B cell (primary cell): Measurements from ENCODE around the gene SPCS2. TPM values are rescaled to one million over a fixed set of nuclear protein-coding genes. Genes with fewer than 3 reads are reported as not detected.

Source experiments
- ATAC-seq: fragments of 200-7000 bp; cut with Tn5 transposase; one replicate; pipeline ENCODE4 v1.10.0; 2021; ENCODE audit warnings: low read depth, mild to moderate bottlenecking, moderate number of reproducible peaks, moderate library complexity
- CTCF ChIA-PET: fragments of 350-600 bp; sonication (Branson Sonifier 250); formaldehyde crosslinking; loops from one replicate; lab custom pipeline; 2021; ENCODE audit warnings: antibody characterized with exemption, inconsistent platforms; lab: Charles Lee
- POLR2A ChIA-PET: fragments of 350-600 bp; sonication (Branson Sonifier 250); formaldehyde crosslinking; loops from one replicate; lab custom pipeline; 2021; ENCODE audit warnings: antibody characterized with exemption; lab: Charles Lee
- DNase-seq: peaks from one replicate; pipeline ENCODE4 v3.0.0; 2013
- H2AFZ ChIP-seq: 2 replicates; pipeline ENCODE4 v1.6.1; 2012; ENCODE audit warnings: mild to moderate bottlenecking, low read depth, low read length; ENCODE audit not compliant: insufficient read depth, poor library complexity, severe bottlenecking
- H3K27ac ChIP-seq, 2 donors: 1 replicate in 1 of 2; 2 replicates in 1 of 2; pipeline ENCODE4 v1.5.1; 2012 to 2013; ENCODE audit warnings: low read length in 2 of 2, mild to moderate bottlenecking in 2 of 2, moderate library complexity in 1 of 2
- H3K27me3 ChIP-seq, 4 experiments: fragments of 200-600 bp in 1 of 4; sonication (generic) in 1 of 4; replicated peaks in 1 of 4; 1 replicate in 2 of 4; 2 replicates in 2 of 4; pipeline versions ENCODE4 v1.6.1 to v1.7.0; 2013 to 2016; ENCODE audit warnings: low read length in 3 of 4, mild to moderate bottlenecking in 2 of 4, mixed read lengths in 1 of 4, moderate library complexity in 1 of 4; ENCODE audit not compliant: insufficient read depth in 4 of 4, control insufficient read depth in 3 of 4; ENCODE audit errors: control extremely low read depth in 1 of 4
- H3K36me3 ChIP-seq, 2 experiments: replicated peaks in 1 of 2; 1 replicate in 1 of 2; 2 replicates in 1 of 2; pipeline versions ENCODE4 v1.6.1 to v1.7.1; 2013; ENCODE audit warnings: low read length in 1 of 2; ENCODE audit not compliant: insufficient read depth in 2 of 2, control insufficient read depth in 1 of 2; ENCODE audit errors: control extremely low read depth in 1 of 2, extremely low read depth in 1 of 2
- H3K4me1 ChIP-seq, 2 donors: fragments of 200-600 bp in 1 of 2; sonication (generic) in 1 of 2; 1 replicate in 1 of 2; 2 replicates in 1 of 2; pipeline versions ENCODE4 v1.5.1 to v1.6.1; 2013 to 2017; ENCODE audit warnings: low read length in 2 of 2; ENCODE audit not compliant: control insufficient read depth in 2 of 2, insufficient read depth in 2 of 2
- H3K4me2 ChIP-seq: replicated peaks from 2 replicates; pipeline ENCODE3; 2012; ENCODE audit warnings: mild to moderate bottlenecking, low read depth, low read length; ENCODE audit not compliant: poor library complexity, severe bottlenecking
- H3K4me3 ChIP-seq, 5 experiments: fragments of 200-600 bp in 1 of 5; sonication (generic) in 1 of 5; 1 replicate in 3 of 5; 2 replicates in 2 of 5; pipeline versions ENCODE4 v1.5.1 to v1.7.0; 2011 to 2016; ENCODE audit warnings: low read length in 4 of 5, mild to moderate bottlenecking in 4 of 5, low read depth in 2 of 5, control low read depth in 1 of 5, moderate library complexity in 1 of 5; ENCODE audit not compliant: insufficient read depth in 1 of 5; ENCODE audit errors: control extremely low read depth in 1 of 5, extremely low read depth in 1 of 5
- H3K79me2 ChIP-seq: fragments of 200-600 bp; sonication (generic); one replicate; pipeline ENCODE4 v1.6.0; 2016; ENCODE audit warnings: low read length; ENCODE audit not compliant: control insufficient read depth, insufficient read depth
- H3K9ac ChIP-seq: fragments of 200-600 bp; sonication (generic); 2 replicates; pipeline ENCODE4 v1.6.1; 2017; ENCODE audit warnings: mild to moderate bottlenecking, low read length, moderate library complexity
- H3K9me3 ChIP-seq, 3 donors: one replicate each; pipeline versions ENCODE4 v1.6.1 to v1.7.1; 2013; ENCODE audit warnings: low read length in 2 of 3; ENCODE audit not compliant: control insufficient read depth in 2 of 3, insufficient read depth in 1 of 3; ENCODE audit errors: control extremely low read depth in 1 of 3
- H4K20me1 ChIP-seq: 2 replicates; pipeline ENCODE4 v1.6.0; 2012; ENCODE audit warnings: mild to moderate bottlenecking, low read length; ENCODE audit not compliant: insufficient read depth, control insufficient read depth, poor library complexity, severe bottlenecking
- H3K27ac Mint-ChIP-seq: one replicate; pipeline ENCODE4 v1.8.0; 2021; ENCODE audit warnings: mixed read lengths
- H3K27me3 Mint-ChIP-seq: one replicate; pipeline ENCODE4 v1.8.0; 2021; ENCODE audit warnings: mixed read lengths
- H3K4me1 Mint-ChIP-seq: one replicate; pipeline ENCODE4 v1.8.0; 2021; ENCODE audit warnings: mixed read lengths
- H3K4me3 Mint-ChIP-seq: one replicate; pipeline ENCODE4 v1.8.0; 2021; ENCODE audit warnings: mixed read lengths
- H3K9me3 Mint-ChIP-seq: one replicate; pipeline ENCODE4 v1.8.0; 2022; ENCODE audit warnings: mixed read lengths; ENCODE audit not compliant: insufficient read depth
- EZH2 ChIP-seq: IDR thresholded peaks from 2 replicates; pipeline ENCODE4 v1.6.1; 2012; ENCODE audit warnings: borderline replicate concordance, low read depth, mild to moderate bottlenecking, moderate library complexity, low read length; ENCODE audit not compliant: insufficient read depth, poor library complexity, severe bottlenecking
- WGBS: methylation state at CpG from one replicate; pipeline ENCODE4 v1.1.5; 2013; ENCODE audit warnings: missing lambda C conversion rate; ENCODE audit not compliant: insufficient coverage; 5-methylcytosine and 5-hydroxymethylcytosine counted together
- intact Hi-C: fragments of 100-400 bp; cut with micrococcal nuclease; formaldehyde crosslinking; loops from one replicate; pipeline ENCODE4 v1.10.0; 2022
- polyA plus RNA-seq: library from polyadenylated mRNA; depleted of rRNA; stranded (reverse); fragments of >200 nt; gene quantifications from 2 replicates; pipeline ENCODE4 v1.2.3, GENCODE V29; 2012
- total RNA-seq, 2 donors: library from RNA; stranded (reverse); fragments of 120-200 nt in 1 of 2; gene quantifications; 1 replicate in 1 of 2; 2 replicates in 1 of 2; pipeline versions ENCODE4 v1.2.3 to v1.2.4, GENCODE V29; 2013 to 2022
- TF ChIP-seq, protein P1 (sequence below): fragments of 200-600 bp; IDR thresholded peaks from one replicate; pipeline ENCODE4 v1.8.0; 2022; ENCODE audit warnings: antibody characterized with exemption, mild to moderate bottlenecking

Gene SPCS2
- total and polyA plus RNA-seq, 2 donors (not counting 1 experiment from before 2014, with no cell fraction given), result 17.8 to 98.5 TPM

DNA sequence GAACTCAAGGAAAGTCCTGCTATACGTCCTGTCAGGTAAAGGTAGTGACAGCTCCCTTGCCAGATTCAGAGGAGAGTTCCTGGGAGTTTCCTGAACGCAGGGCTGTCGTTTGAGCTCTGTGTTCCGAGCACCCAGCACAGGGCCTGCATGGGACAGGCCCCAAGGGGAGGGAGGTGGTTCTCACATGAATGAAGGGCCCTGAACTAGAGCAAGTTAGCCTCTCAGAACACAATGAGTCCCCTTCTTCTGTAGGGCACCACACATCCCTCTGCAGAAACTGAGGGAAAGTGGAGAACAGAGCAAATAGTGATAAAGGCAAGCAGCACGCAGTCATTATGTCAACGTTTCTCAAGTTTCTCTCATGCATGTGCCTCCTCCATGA, 75.0 kb downstream of the SPCS2 start:
- Histone ChIP-seq H3K79me2 (no peaks in the 10 kb centered on the region), H3K36me3 (no peaks in the 10 kb centered on the region), H3K4me3 (no peak overlapping the region), H4K20me1 (no peaks in the 10 kb centered on the region), H3K4me2 (no peak overlapping the region), H3K27ac (no peak overlapping the region), H3K4me1 (no peaks in the 10 kb centered on the region), H3K9ac (no peak overlapping the region), H2AFZ (no peak overlapping the region), H3K9me3 (peaks cover 0 to 8% (median 0%) of the 10 kb centered on the region in 3 donors), H3K27me3 (no peaks in the 10 kb centered on the region)
- ATAC-seq (no peak), DNase-seq (no peak)
- no peaks in the 10 kb centered on the region for H3K9me3 Mint-ChIP-seq
- no peak overlapping the region for H3K27ac Mint-ChIP-seq
- no peak for TF ChIP-seq EZH2
- TF ChIP-seq, protein P1, sequence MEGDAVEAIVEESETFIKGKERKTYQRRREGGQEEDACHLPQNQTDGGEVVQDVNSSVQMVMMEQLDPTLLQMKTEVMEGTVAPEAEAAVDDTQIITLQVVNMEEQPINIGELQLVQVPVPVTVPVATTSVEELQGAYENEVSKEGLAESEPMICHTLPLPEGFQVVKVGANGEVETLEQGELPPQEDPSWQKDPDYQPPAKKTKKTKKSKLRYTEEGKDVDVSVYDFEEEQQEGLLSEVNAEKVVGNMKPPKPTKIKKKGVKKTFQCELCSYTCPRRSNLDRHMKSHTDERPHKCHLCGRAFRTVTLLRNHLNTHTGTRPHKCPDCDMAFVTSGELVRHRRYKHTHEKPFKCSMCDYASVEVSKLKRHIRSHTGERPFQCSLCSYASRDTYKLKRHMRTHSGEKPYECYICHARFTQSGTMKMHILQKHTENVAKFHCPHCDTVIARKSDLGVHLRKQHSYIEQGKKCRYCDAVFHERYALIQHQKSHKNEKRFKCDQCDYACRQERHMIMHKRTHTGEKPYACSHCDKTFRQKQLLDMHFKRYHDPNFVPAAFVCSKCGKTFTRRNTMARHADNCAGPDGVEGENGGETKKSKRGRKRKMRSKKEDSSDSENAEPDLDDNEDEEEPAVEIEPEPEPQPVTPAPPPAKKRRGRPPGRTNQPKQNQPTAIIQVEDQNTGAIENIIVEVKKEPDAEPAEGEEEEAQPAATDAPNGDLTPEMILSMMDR, result no peak
- H3K27me3 Mint-ChIP-seq, result no peaks in the 10 kb centered on the region
- intact Hi-C loops, result no loop called here
- CTCF ChIA-PET, result interaction anchor here (2.2 to 17.2 kb wide), 4 partner anchors 11 to 225 kb away, joined by 9 to 235 read pairs (median 22); no protein-coding TSS in a partner anchor
- 67% methylated on average over 4 of the region's 6 CpGs for WGBS
- H3K4me3 Mint-ChIP-seq, result no peak overlapping the region
- H3K4me1 Mint-ChIP-seq, result no peaks in the 10 kb centered on the region
- POLR2A ChIA-PET, result no interaction called here

DNA sequence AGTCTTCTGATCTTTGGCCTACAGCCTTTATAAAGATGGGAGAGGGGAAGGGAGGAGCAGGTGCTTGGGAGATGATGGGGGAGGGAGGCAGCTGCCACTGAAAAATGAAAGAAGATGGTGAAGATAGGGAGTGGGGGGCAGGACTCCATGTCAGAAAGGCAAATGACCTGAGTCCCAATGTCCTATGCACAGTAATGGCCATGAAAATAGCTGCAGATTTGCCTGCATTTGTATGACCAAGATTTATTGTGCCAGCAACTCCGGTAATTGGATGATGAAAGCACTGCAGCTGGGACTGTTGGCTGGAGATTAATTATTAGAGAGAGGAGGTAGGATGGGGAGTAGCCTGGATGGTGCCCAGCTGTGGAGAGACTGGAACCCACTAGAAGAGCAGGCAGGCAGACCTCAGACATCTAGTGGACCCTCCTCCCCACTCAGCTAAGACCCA, 75.7 kb downstream of the SPCS2 start:
- Histone ChIP-seq H3K4me1 (no peaks in the 10 kb centered on the region), H3K79me2 (no peaks in the 10 kb centered on the region), H4K20me1 (no peaks in the 10 kb centered on the region), H3K27ac (no peak overlapping the region), H3K9ac (no peak overlapping the region), H3K4me2 (no peak overlapping the region), H3K9me3 (peaks cover 0 to under 1% (median 0%) of the 10 kb centered on the region in 3 donors), H3K4me3 (no peak overlapping the region), H2AFZ (no peak overlapping the region), H3K27me3 (no peaks in the 10 kb centered on the region), H3K36me3 (no peaks in the 10 kb centered on the region)
- H3K27me3 Mint-ChIP-seq, result no peaks in the 10 kb centered on the region
- no peak overlapping the region for H3K27ac Mint-ChIP-seq
- no peak for ATAC-seq
- TF ChIP-seq, protein P1, result no peak
- TF ChIP-seq EZH2, result no peak
- intact Hi-C loops, result no loop called here
- no peak overlapping the region for H3K4me3 Mint-ChIP-seq
- ChIA-PET CTCF (interaction anchor here (0.9 to 17.2 kb wide), 6 partner anchors 8 to 224 kb away, joined by 3 to 235 read pairs (median 5); no protein-coding TSS in a partner anchor), POLR2A (no interaction called here)
- H3K4me1 Mint-ChIP-seq, result no peaks in the 10 kb centered on the region
- 100% methylated on average over 1 of the region's 1 CpG for WGBS
- no peak for DNase-seq
- no peaks in the 10 kb centered on the region for H3K9me3 Mint-ChIP-seq
